ENCODE measurements around the gene PAF1. TPM values are rescaled to one million over a fixed set of nuclear protein-coding genes. Genes with fewer than 3 reads are reported as not detected.

Gene PAF1
- total RNA-seq, 1 experiment from 2014 or later, result 53.5 TPM

GRCh38 chr19:39385629-39386411, 5.1 kb downstream of the PAF1 start:
- Histone ChIP-seq H3K9me3 (ENCODE audit: control insufficient read depth in 1 of 2, insufficient read depth in 1 of 2, low read depth in 1 of 2, low read length in 2 of 2) (no peaks in the 10 kb centered on the region), H3K36me3 (ENCODE audit: control insufficient read depth in 1 of 2, insufficient read depth in 2 of 2, low read length in 2 of 2) (peaks cover 48 to 49% of the 10 kb centered on the region in 2 experiments; a peak in 3 of 4 replicates), H2AFZ (ENCODE audit: low read depth, low read length, poor library complexity, severe bottlenecking) (no peak overlapping the region), H3K4me3 (replicated peaks in 1 of 2; ENCODE audit: low read depth in 1 of 2, low read length in 2 of 2) (no peak overlapping the region), H3K4me1 (ENCODE audit: control insufficient read depth in 1 of 2, insufficient read depth in 2 of 2, low read length in 2 of 2) (peaks cover 7 to 8% of the 10 kb centered on the region in 2 experiments; a peak in 3 of 4 replicates), H3K79me2 (ENCODE audit: insufficient read depth, low read length) (peaks cover 16% of the 10 kb centered on the region), H3K9me2 (ENCODE audit: insufficient read depth) (no peaks in the 10 kb centered on the region), H3K27me3 (ENCODE audit: insufficient read depth, low read length) (no peaks in the 10 kb centered on the region), H3K27ac (ENCODE audit: low read depth, low read length) (no peak overlapping the region), H3K4me2 (ENCODE audit: low read length) (no peak overlapping the region), H3K9ac (ENCODE audit: low read length) (no peak overlapping the region), H4K20me1 (ENCODE audit: insufficient read depth) (no peaks in the 10 kb centered on the region)
- DNase-seq (ENCODE audit: low read depth, low spot score), result no peak
- no peak for TF ChIP-seq REST (IDR thresholded peaks at IDR 0.05; ENCODE audit: low read depth)
- no peak for TF ChIP-seq CEBPB (IDR thresholded peaks at IDR 0.05; ENCODE audit: low read depth)
- no peak for TF ChIP-seq CBX3 (IDR thresholded peaks at IDR 0.05; ENCODE audit: low read depth)
- no peak for TF ChIP-seq SRF (IDR thresholded peaks at IDR 0.05; ENCODE audit: low read depth)
- TF ChIP-seq POLR2A (IDR thresholded peaks at IDR 0.05; ENCODE audit: borderline replicate concordance, extremely low read depth, insufficient read depth, insufficient read length), result no peak
- no peak for TF ChIP-seq EGR1 (IDR thresholded peaks at IDR 0.05; ENCODE audit: low read depth)
- TF ChIP-seq FOSL1 (IDR thresholded peaks at IDR 0.05; ENCODE audit: low read depth), result no peak
- no peak for TF ChIP-seq YY1 (IDR thresholded peaks at IDR 0.05; ENCODE audit: extremely low read depth, insufficient replicate concordance, low read depth, low read length)
- no peak for TF ChIP-seq TCF7L2 (IDR thresholded peaks at IDR 0.05; ENCODE audit: borderline replicate concordance, extremely low read depth, insufficient read depth, insufficient read length)
- no peak for TF ChIP-seq JUND (IDR thresholded peaks at IDR 0.05)
- RAD21 ChIA-PET (ENCODE audit: low non-redundant PET in 1 of 2, low total read pairs in 2 of 2, uncharacterized antibody in 2 of 2, unreplicated experiment in 2 of 2), result no interaction called here
- intact Hi-C loops (cut with micrococcal nuclease), result no loop called here
- BruUV-seq (replicated peaks), result no TSS peak
- CTCF ChIA-PET, result no interaction called here
- POLR2A ChIA-PET, result interaction anchor here (0.6 kb wide), 1 partner anchor 44 kb away, joined by 4 read pairs; the partner anchor contains the start of gene SAMD4B
- no peak for ATAC-seq
